ENCODE data around the gene SNRPN.
A peak's percentile ranks its signal among the peaks of the same experiment; 100 is the strongest.
"Not testable (repeated sequence)": the region's sequence is repeated elsewhere in the genome, so short reads cannot be mapped to it uniquely, and the experiment has no call there.

The SNRPN gene

GRCh38 chr15:24954783-24955530, at the start of gene SNRPN, which contains the start of gene SNURF:
Gene SNRPN (plus strand): TSS chr15:24954987. CDS start chr15:24974454, 19,467 bp downstream.
Gene SNURF (plus strand): TSS chr15:24954987. CDS start chr15:24955049, 62 bp downstream.
- DNase-seq: no peak

DNA sequence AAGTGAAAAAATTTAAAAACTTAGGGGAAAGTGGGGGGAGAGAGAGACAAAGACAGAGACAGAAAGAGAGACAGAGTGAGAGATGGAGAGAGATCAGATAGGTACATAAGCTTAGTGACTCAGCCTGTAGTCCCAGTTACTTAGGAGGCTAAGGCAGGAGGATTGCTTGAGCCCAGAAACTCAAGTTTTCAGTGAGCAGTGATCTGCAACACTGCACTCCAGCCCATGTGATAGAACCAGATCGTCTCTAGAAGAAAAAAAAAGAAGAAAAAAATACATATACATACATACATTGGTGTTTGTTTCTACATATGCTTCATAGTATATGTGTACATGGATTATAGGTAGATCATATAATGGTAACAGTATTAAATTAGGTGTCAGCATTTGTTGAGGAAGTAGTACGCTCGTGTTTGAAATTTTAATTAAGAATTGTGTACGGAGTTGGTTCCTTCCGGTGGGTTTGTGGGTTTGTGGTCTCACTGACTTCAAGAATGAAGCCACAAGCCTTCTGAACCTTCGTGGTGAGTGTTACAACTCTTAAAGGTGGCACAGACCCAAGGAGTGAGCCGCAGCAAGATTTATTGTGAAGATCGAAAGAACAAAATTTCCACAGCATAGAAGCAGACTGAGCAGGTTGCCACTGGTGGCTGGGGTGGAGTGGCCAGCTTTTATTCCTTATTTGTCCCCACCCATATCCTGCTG, 38.3 kb upstream of the SNRPN start:
- DNase-seq: no peak

- DNase-seq: no peak
Measured at GRCh38 chr15:24917431-24917830, 37.4 kb upstream of the SNRPN start.

- peak; percentile 39 for DNase-seq
Measured at GRCh38 chr15:24919446-24919845, 35.3 kb upstream of the SNRPN start.

GRCh38 chr15:24922781-24923180, 32.0 kb upstream of the SNRPN start:
- not testable (repeated sequence) for DNase-seq

GRCh38 chr15:24924153-24924552, 30.6 kb upstream of the SNRPN start:
- DNase-seq: no peak

- DNase-seq: no peak
Measured at GRCh38 chr15:24924621-24925020, 30.2 kb upstream of the SNRPN start.

DNA sequence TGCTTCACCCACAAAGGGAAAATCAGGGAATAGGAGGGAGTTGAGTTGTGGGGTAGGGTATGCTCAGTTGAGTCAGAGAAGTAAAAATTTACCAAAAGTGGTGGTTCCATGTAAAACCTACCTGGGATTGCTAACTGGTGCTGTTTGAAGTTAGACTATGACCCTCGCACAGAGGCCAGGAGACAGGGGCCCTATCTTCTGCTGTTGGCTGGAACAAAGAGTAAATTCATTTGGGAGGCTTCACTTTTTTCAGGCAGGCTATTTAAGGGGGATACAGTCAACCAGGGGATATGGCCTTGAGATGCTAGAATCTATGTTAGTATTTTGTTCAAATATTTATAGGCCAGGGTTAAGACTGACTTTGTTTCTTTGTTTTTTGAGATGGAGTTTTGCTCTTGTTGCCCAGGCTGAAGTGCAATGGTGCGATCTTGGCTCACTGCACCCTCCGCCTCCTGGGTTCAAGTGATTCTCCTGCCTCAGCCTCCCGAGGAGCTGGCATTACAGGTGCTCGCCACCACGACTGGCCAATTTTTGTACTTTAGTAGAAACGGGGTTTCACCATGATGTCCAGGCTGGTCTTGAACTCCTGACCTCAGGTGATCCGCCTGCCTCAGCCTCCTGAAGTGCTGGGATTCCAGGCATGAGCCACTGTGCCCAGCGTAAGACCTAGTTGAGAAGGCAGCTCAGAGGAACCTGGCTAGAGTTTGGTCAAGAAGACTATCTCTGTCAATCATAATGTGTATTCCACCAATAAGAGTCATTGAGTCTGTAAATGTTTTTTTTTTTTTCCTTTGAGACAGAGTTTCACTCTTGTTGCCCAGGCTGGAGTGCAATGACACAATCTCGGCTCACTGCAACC, 22.7 kb upstream of the SNRPN start:
- not testable (repeated sequence) for DNase-seq

- DNase-seq: no peak
Measured at GRCh38 chr15:24933716-24934115, 21.1 kb upstream of the SNRPN start.

- DNase-seq: not testable (repeated sequence)
Measured at GRCh38 chr15:24938224-24938623, 16.6 kb upstream of the SNRPN start.

DNA sequence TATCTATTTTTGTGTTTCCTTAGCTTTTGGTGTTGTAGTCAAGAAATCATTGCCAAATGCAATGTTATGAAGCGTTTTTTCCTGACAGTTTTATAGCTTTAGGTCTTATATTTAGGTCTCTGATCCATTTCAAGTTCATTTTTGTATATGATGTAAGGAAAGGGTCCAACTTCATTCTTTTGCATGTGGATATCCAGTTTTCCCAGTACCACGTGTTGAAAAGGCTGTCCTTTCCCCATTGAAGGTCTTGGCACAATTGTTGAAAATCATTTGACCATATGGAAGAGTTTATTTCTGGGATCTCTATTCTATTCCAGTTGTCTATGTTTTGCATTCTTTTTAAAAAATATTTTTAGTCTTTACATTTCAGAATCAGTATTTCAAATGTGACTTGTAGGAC, 14.6 kb upstream of the SNRPN start:
- DNase-seq: no peak

DNA sequence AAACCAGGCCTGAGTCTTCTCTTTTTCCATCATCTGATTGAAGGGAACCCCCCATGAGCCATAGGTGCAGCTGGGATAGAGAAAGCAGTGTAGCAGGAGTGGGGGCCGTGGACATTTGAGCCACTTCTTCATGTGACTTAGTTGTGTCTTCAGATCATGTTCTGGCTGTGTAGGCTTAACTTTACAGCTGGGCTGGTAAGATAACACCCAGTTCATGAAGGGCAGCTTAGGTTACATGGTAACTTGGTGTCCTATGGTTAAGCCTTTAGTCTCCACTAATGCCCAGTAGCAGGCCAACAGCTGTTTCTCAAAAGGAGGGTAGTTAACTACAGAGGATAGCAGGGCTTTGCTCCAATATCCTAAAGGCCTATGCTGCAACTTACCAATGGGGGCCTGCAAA, 11.4 kb upstream of the SNRPN start:
- DNase-seq: no peak

DNA sequence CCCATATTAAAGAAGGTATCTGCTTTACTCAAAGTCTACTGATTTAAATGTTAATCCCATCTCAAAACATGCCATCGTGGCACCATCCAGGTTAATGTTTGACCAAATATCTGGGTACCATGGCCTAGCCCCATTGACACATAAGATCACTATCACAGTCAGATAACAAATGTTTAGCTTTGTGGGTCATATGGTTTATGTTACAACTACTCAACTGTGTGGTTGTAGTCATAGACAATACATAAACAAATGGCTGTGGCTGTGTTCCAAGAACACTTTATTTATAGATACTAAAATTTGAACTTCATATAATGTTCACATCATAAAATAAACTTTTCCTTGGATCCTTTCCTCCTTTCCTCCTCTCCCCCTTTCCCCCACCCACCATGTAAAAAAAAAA, 9.8 kb upstream of the SNRPN start:
- no peak for DNase-seq

DNA sequence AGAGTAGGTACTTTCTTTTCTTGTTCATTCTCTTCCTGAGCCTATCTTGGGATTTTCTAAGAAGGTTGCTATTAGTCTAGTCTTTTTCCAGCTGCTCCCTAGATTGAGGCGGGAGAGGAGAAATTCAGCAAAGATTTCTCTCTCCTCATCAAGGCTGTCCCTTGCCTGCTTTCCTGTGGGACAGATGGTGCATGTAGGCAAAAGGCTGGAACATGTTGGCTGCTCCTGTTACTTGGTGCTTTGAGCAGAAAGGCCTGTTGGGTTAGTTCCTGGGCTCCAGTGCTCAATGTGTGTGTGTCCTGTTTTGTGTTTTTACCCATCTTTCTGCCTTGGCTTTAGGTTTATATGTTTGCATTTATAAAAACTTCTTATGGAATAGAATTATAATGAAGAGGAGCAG, 9.1 kb upstream of the SNRPN start:
- DNase-seq: no peak

DNA sequence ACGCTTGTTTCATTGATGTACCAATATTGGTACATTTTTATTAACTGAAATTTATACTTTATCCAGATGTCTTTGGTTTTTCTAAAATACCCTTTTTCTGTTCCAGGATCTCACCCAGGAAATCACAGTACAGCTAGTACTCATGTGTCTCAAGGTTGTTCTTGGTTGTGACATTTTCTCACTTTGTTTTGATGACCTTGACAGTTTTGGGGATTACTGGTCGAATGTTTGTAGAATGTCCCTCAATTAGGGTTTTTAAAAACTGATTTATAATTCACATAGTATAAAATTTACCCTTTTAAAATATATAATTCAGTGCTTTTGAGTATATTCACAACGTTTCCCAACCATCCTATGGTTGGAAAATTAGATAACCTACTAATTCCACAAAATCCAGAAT, 6.3 kb upstream of the SNRPN start:
- DNase-seq: no peak

DNA sequence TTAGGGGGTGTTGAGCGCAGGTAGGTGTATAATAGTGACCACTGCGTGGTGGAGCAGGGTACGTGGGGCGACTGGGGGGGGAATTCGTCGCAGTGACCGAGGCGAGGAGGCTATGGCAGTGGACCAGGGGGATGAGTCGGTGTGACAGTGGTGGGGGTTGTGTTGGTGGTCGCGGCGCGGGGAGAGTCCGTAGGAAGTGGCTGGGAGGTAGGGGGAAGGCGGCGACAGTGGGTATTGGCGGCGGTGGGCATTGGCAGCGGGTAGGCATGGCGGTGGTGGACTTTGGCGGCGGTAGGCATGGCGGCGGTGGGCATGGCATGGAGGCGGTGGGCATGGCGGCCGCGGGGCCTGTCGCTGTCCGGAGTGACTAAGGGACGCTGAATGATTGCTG, 739 bp downstream of the SNRPN start:
- DNase-seq: no peak

DNA sequence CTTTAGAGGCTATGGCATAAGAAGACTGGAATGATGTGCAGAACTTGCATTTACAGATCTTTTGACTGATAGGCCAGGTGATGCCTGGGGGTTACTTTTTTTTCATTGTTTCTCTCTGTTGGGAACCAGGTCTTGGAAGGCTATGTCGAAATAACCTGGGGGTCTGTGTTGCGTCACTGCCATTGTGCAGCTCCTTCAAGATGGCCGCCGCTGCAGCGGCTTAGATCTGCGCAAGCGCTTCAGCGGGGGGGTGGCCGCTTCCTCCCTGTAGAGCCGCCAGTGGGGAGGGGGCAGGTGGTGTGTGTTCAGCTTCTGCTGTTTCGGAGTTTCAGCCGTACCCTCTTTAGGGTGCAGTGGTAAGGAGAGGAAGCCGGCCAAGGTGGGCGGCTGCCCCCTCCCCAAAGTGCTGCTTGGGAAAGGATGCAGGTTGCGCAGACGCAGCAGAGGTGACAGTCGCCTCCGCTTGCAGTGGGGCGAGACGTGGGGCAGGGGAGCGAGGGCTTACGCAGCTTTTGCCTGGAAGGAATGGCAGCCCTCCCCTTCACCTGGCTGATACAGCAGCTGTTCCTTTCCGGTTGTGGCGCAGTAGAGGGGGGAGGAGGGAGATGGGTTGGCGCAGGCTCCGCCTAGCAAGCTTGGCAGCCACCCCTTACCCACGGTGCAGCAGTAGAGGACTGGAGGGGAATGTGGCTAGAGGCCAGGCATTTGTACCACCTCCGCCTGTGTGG, 1.5 kb downstream of the SNRPN start:
- peak; percentile 41 for DNase-seq

GRCh38 chr15:24957691-24958090, 2.9 kb downstream of the SNRPN start:
- no peak for DNase-seq

DNA sequence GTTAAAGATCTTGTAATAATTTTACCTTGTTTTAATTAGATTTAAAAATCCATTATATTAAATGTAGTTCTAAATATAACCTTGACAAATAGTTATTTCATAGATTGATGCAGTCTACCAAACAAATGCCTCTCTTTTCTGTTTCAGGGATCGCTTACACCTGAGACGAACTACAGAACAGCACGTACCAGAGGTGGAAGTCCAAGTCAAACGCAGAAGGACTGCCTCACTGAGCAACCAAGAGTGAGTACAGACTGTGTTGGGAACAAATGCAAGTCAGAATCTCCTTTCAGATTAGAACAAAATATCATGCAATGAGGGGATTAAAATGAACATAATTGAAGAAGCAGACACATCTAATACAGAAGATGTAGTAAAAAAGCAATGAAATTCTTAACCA, 7.2 kb downstream of the SNRPN start:
- DNase-seq: no peak

DNA sequence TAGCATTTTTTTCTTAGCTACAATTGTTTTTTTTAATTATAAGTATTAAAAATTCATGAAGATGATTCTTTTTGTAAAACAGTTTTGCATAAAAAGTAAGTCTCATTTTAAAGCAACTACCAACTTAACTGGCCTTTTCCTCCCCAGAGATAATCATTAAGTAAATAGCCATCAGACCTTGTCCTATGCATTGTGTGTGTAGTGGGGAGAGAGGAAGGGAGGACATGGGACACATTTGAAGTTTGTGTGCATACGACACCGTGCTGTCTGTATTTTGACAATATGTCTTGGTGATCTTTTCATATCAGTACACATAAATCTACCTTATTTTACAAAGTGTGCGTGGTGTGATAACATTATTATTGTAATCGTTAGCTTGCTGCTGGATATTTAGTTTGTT, 8.1 kb downstream of the SNRPN start:
- no peak for DNase-seq

- no peak for DNase-seq
Measured at GRCh38 chr15:24966364-24967103, 11.7 kb downstream of the SNRPN start.

- no peak for DNase-seq
Measured at GRCh38 chr15:24971052-24971451, 16.3 kb downstream of the SNRPN start.
